Heart right ventricle (tissue), 16 donors: ENCODE measurements around the gene SLAIN1. TPM values are rescaled to one million over a fixed set of nuclear protein-coding genes. Genes with fewer than 3 reads are reported as not detected.

Experiments used
- ATAC-seq, 8 donors: fragments of 200-7000 bp; cut with Tn5 transposase; one replicate each; pipeline ENCODE4 v1.9.1; 2020; ENCODE audit warnings: mild to moderate bottlenecking in 8 of 8, moderate library complexity in 8 of 8, moderate number of reproducible peaks in 1 of 8
- DNase-seq, 2 donors: peaks; one replicate each; pipeline ENCODE4 v3.0.0-alpha.2; 2020
- H3K27ac ChIP-seq, 10 donors: fragments of 200-600 bp; sonication (generic) in 2 of 10; one replicate each; pipeline versions ENCODE4 v1.5.0 to v1.8.0; 2020 to 2022; ENCODE audit warnings: mild to moderate bottlenecking in 3 of 10
- H3K27me3 ChIP-seq, 7 donors: fragments of 200-600 bp; one replicate each; pipeline ENCODE4 v1.8.0; 2021 to 2022; ENCODE audit warnings: mild to moderate bottlenecking in 2 of 7
- H3K36me3 ChIP-seq, 9 donors: fragments of 200-600 bp; sonication (generic) in 1 of 9; one replicate each; pipeline versions ENCODE4 v1.5.0 to v1.8.0; 2020 to 2022; ENCODE audit warnings: mild to moderate bottlenecking in 2 of 9
- H3K4me1 ChIP-seq, 9 donors: fragments of 200-600 bp; sonication (generic) in 1 of 9; one replicate each; pipeline versions ENCODE4 v1.5.0 to v1.8.0; 2020 to 2022; ENCODE audit warnings: mild to moderate bottlenecking in 4 of 9
- H3K4me3 ChIP-seq, 10 donors: fragments of 200-600 bp; sonication (generic) in 2 of 10; one replicate each; pipeline versions ENCODE4 v1.5.0 to v1.8.0; 2020 to 2022; ENCODE audit warnings: mild to moderate bottlenecking in 7 of 10, moderate library complexity in 2 of 10
- H3K9me3 ChIP-seq, 11 donors: fragments of 200-600 bp in 10 of 11; sonication (generic) in 2 of 11; one replicate each; pipeline versions ENCODE4 v1.5.0 to v1.8.0; 2013 to 2022; ENCODE audit warnings: mild to moderate bottlenecking in 2 of 11, control low read depth in 1 of 11, moderate library complexity in 1 of 11
- WGBS, 2 donors: extraction: QIAGEN DNeasy Blood & Tissue Kit; methylation state at CpG; one replicate each; pipeline ENCODE4 v1.1.7; 2013; ENCODE audit warnings: inconsistent platforms in 1 of 2; 5-methylcytosine and 5-hydroxymethylcytosine counted together
- intact Hi-C, 10 donors: fragments of 100-400 bp; cut with DNase I; formaldehyde crosslinking; loops; one replicate each; pipeline versions ENCODE4 v1.11.1 to v1.14.2; 2022
- polyA plus RNA-seq, 2 donors: library from polyadenylated mRNA; stranded (reverse); fragments of 200-250 nt; gene quantifications; one replicate each; pipeline ENCODE4 v1.2.3, GENCODE V29; 2013
- total RNA-seq, 10 donors: library from RNA; stranded (reverse); fragmentation: NEBNext Ultra II Directional in 3 of 10; extraction: Animal tissue kit (Norgen Biotek cat#: 25700) in 3 of 10; gene quantifications; one replicate each; pipeline versions ENCODE4 v1.2.1 to v1.2.4, GENCODE V29; 2021 to 2023
- TF ChIP-seq, protein P1 (sequence below), 9 donors: fragments of 200-600 bp; sonication (generic) in 2 of 9; IDR thresholded peaks; one replicate each; pipeline versions ENCODE4 v1.5.0 to v1.8.0; 2021 to 2022; ENCODE audit warnings: antibody characterized with exemption in 9 of 9, mild to moderate bottlenecking in 5 of 9, moderate library complexity in 1 of 9
- donor health status: Arrhythmogenic right ventricular cardiomyopathy.
- donor health status: ischemic (EF 13 %, LVEDD 7.1; RV severe dilation, severe dysfunction).
- donor health status: healthy with polysubstance abuse.
- donor health status: DM: no; HTN: yes; CAD: no.
- donor health status: DM: no; HTN: no; CAD: no.
- donor health status: ischemic (EF 25% LVEDD 6.9; RV normal size, moderate dysfunction).
- donor health status: ischemic (EF 25% LVEDD 5.7; RV mildly dilated, moderate dysfunction).
- donor health status: healthy.
- donor health status: DM: yes; HTN: yes; CAD: no.
- donor health status: Ischemic cardiomyopathy.
- donor health status: ischemic (EF 35%, LVEDD 5.7; RV mildly dilated, moderate dysfunction).
- donor health status: nonischemic (EF 11% LVEDD 7.7; RV severe dilation, severe dysfunction).
- donor health status: DM: yes; HTN: yes; CAD: no.
- donor health status: PGD.
- donor health status: ischemic (EF 29% LVEDD 5.4; RV normal size, mild dysfunction).
- donor health status: nonischemic (EF 23%, LVEDD 6.1; RV moderate dilation, normal function).

The SLAIN1 gene
- total and polyA plus RNA-seq, 12 donors = 1.4 to 13.6 (median 7.7) TPM

DNA sequence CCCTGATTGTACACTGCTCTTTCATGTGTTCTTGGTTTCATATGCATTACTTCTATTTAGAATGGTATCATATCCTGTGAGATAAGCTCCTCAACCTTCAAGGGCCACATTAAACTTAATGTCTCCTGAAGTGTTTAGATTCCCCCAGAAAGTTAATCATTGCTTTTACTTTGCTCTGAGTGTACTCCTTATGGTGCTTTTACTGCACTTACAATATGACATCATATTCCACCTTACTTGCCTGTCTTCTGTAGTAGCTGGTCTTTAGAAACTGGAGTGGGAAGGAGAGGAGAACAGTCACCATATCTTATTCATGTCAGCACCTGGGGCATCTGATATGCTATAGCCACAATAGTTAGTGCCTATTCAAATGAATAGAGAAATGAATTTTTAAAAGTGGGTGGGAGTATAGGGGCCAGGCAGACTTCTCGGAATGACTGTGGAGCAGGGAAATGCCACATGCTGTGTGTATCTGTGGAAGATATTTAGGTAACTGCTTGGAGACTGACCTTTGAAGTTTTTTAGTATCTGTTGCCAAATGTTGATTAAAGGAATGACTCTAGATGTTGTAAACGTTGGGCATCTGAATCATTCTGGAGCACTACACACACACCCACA is 40.2 kb downstream of the SLAIN1 start:
- intact Hi-C loops = no loop called here
- H3K27ac ChIP-seq = no peak overlapping the region
- no peak for DNase-seq

DNA sequence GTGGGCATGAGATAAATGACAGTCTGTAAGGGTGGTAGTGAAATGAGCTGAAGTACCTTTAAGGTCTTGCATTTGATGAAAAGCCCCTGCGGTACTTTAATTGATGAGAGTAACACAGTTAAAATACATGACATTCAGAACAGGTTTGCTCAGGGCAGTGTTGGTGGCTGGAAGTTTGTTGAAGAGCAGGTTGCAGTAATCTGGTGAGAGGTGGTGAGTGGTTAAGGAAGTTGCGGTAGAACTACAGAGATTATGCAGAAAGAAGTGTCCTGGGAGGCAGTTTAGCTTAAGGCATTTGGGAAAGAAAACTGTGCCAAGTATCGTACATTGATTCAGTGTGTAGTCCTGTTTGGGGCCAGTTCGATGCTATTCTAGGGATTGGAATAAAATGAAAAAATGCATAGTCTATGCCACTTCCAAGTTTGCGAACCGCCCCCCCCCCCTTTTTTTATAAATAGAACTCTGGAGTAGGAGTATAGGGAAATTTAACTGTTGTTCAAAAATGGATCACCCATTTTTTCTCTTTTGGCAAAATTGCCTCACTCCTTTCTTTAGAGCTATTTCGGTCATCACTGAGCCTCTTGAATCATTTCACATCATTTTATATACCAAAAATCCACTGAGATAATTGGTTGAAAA is 42.7 kb downstream of the SLAIN1 start:
- H3K4me1 ChIP-seq = peaks cover 0 to 2% (median 0%) of the 10 kb centered on the region in 9 donors
- H3K27me3 ChIP-seq = no peaks in the 10 kb centered on the region
- intact Hi-C loops = no loop called here
- ATAC-seq (no peak), DNase-seq (no peak)
- no peak overlapping the region for H3K27ac ChIP-seq
- H3K36me3 ChIP-seq = no peaks in the 10 kb centered on the region
- WGBS, 2 donors = 73 to 77% methylated on average over 7 of the region's 7 CpGs
- H3K4me3 ChIP-seq = no peak overlapping the region
- H3K9me3 ChIP-seq = no peaks in the 10 kb centered on the region
- TF ChIP-seq, protein P1, sequence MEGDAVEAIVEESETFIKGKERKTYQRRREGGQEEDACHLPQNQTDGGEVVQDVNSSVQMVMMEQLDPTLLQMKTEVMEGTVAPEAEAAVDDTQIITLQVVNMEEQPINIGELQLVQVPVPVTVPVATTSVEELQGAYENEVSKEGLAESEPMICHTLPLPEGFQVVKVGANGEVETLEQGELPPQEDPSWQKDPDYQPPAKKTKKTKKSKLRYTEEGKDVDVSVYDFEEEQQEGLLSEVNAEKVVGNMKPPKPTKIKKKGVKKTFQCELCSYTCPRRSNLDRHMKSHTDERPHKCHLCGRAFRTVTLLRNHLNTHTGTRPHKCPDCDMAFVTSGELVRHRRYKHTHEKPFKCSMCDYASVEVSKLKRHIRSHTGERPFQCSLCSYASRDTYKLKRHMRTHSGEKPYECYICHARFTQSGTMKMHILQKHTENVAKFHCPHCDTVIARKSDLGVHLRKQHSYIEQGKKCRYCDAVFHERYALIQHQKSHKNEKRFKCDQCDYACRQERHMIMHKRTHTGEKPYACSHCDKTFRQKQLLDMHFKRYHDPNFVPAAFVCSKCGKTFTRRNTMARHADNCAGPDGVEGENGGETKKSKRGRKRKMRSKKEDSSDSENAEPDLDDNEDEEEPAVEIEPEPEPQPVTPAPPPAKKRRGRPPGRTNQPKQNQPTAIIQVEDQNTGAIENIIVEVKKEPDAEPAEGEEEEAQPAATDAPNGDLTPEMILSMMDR (IDR thresholded peaks at IDR 0.05) = no peak

More for the DNA sequence above, 40.2 kb downstream of the SLAIN1 start:
- Histone ChIP-seq H3K9me3 (no peaks in the 10 kb centered on the region), H3K36me3 (no peaks in the 10 kb centered on the region), H3K27me3 (no peaks in the 10 kb centered on the region), H3K4me3 (no peak overlapping the region), H3K4me1 (no peaks in the 10 kb centered on the region)
- 47 to 52% methylated on average over 2 of the region's 2 CpGs for WGBS, 2 donors
- TF ChIP-seq, protein P1 (IDR thresholded peaks at IDR 0.05) = no peak
- no peak for ATAC-seq

DNA sequence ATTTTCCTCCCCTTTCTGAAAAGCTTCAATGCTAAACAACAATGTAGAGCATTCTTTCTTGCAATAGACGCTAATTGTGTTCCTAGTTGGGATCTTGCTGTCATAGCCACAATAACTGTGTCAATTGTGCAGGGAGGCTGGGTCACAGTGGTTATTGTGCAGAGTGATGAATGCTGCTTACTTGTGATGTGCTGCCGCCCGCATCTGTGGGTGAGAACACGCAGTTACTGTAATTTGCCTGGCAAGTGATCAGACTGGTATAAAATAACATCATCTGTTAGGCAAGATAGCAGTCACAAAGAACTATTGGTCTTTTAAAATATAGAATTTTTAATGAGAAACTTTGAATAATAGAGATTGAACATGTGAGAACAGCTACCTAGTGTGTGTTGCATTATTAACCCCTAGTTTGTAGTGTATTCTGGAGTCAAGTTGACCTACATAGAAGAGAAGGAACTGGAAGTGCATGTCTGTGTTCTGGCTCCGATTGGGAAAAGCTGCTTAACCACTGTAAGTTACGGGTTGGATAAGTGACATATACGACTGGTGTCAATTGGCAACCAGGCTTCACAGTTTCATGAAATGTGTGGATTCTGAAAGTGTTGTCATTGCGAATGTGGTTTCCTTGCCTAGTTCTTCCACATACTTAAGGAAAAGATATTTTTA is 43.6 kb downstream of the SLAIN1 start:
- WGBS, 2 donors = 75 to 86% methylated on average over 8 of the region's 8 CpGs
- Histone ChIP-seq H3K36me3 (no peaks in the 10 kb centered on the region), H3K27ac (no peak overlapping the region), H3K9me3 (no peaks in the 10 kb centered on the region), H3K4me1 (peaks cover 0 to 7% (median 0%) of the 10 kb centered on the region in 9 donors), H3K4me3 (no peak overlapping the region), H3K27me3 (no peaks in the 10 kb centered on the region)
- intact Hi-C loops = no loop called here
- ATAC-seq = no peak
- TF ChIP-seq, protein P1 (IDR thresholded peaks at IDR 0.05) = no peak
- DNase-seq = no peak

DNA sequence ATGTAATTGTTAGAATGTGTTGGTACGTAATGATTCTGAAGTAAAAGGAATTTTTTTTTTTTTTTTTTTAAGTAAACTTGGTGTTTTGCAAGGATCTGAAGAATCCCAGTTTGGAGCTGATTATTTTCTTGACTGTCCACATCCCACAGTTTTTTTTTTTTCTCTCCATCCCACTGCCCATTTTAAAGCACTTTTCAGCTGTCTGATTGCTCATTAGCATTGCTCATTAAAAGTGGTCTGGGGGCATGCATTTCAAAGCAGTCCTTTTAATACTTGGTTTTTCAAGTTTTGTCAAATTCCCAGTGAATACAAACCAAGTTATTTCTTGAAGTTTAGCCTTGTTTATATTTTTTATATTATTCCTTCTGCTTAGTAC is 44.1 kb downstream of the SLAIN1 start:
- H3K4me1 ChIP-seq = peaks cover 0 to 7% (median 0%) of the 10 kb centered on the region in 9 donors
- no peak overlapping the region for H3K27ac ChIP-seq
- H3K4me3 ChIP-seq = no peak overlapping the region
- intact Hi-C loops = no loop called here
- ATAC-seq (no peak), DNase-seq (no peak)
- WGBS, 2 donors = 92 to 97% methylated on average over 1 of the region's 1 CpG
- H3K9me3 ChIP-seq = no peaks in the 10 kb centered on the region
- H3K36me3 ChIP-seq = no peaks in the 10 kb centered on the region
- no peaks in the 10 kb centered on the region for H3K27me3 ChIP-seq
- TF ChIP-seq, protein P1 (IDR thresholded peaks at IDR 0.05) = no peak
